GM12891 (cell line): Measurements from ENCODE around the gene PIK3CD.

Experiments
- POLR2A ChIP-seq: IDR thresholded peaks from 2 replicates; pipeline ENCODE4 v1.6.1; 2011; ENCODE audit warnings: low read depth, low read length, control low read depth
- TAF1 ChIP-seq: IDR thresholded peaks from 2 replicates; pipeline ENCODE4 v1.6.1; 2011; ENCODE audit warnings: low read depth, low read length, control low read depth

DNA sequence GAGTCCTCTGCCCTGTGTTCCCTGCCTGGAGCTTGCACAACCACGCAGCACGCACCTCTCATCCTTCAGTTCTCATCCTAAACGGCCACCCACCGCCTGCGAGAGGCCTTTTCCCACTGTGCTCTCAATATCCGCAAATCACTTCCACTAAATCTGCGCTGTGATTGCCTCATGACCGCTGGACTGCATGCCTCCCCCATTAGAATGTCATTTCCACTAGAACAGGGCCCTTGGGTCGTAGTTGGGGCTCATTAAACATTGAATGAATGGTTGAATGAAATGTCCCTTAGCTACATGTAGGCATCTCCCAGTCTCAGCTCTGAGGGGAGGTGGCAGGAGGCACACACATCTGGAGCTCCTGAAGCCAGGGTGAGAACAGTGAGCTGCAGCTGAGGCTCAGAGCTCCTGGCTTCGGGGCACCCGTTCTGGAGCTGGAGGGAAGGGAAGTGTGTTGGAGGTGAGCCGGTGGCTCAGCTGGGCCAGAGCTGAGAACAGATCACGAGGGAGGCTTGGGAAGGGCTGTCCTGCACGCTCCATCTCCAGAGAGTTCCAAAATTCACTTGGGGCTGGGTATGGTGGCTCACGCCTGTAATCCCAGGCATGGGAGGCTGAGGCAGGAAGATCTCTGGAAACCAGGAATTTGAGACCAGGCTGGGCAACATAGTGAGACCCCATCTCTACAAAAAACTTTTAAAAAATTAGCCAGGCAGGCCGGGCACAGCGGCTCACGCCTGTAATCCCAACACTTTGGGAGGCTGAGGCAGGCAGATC lies 32.4 kb upstream of the PIK3CD start:
- TF ChIP-seq POLR2A (no peak), TAF1 (no peak)
